SK-N-DZ (cell line): ENCODE data around the gene ABCB1.
A peak's percentile ranks its signal among the peaks of the same experiment; 100 is the strongest.
"Not testable (repeated sequence)": the region's sequence is repeated elsewhere in the genome, so short reads cannot be mapped to it uniquely, and the experiment has no call there.

ENCODE experiments used
- DNase-seq: peaks from one replicate; pipeline ENCODE4 v3.0.0-alpha.2; 2015; ENCODE audit warnings: low spot score

ABCB1 gene

DNA sequence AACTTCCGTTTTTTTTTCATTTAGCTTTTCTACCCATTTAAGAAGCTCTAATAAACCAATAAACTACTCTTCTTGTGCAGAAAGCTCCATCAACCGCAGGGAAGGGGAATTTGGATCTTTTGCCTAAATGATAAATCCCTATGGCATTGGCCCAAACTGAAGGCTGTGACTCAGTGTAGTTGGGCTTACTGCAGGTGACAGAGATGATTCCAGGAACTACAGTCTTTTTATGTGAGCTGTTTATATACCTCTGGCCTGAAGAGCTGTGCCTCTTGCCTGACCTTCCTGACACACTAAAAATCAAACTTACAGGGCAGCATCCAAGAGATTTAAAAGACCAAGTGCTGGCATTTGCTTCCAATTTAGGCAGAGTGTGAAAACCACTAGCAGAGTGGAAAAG, 25.2 kb downstream of the ABCB1 start:
- DNase-seq, result no peak

GRCh38 chr7:87574630-87575029, 26.1 kb downstream of the ABCB1 start:
- no peak for DNase-seq

DNA sequence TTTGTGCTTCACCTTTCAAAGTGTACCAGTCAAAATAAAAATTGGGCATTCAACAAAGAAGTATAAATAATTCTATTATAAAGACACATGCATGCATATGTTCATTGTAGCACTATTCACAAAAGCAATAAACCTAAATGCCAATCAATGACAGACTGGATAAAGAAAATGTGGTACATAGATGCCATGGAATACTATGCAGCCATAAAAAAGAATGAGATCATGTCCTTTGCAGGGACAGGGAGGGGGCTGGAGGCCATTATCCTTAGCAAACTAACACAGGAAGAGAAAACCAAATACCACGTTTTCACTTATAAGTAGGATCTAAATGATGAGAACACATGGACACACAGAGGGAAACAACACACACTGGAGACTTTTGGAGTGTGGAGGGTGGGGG, 28.2 kb downstream of the ABCB1 start:
- not testable (repeated sequence) for DNase-seq

DNA sequence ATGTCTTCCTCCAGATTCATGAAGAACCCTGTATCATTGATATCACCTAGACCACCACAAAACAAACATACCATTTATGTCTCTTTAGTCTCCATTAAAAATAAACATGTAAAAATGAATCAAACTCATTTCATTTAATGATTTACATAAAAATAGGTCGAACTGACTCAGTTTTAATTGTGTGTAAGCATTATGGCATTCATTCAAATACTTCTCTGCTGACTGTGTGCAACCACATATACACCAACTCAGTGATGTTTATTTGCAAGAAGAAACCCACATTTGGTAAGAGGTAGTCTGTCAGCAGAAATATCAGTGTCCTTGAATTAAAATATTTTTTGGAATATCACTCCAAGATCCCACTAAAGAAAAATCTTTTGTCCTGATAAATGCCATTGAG, 30.5 kb downstream of the ABCB1 start:
- no peak for DNase-seq

GRCh38 chr7:87567052-87567451, 33.6 kb downstream of the ABCB1 start:
- DNase-seq, result no peak

- no peak for DNase-seq
These were observed 34.3 kb downstream of the ABCB1 start for GRCh38 chr7:87566311-87566900.

DNA sequence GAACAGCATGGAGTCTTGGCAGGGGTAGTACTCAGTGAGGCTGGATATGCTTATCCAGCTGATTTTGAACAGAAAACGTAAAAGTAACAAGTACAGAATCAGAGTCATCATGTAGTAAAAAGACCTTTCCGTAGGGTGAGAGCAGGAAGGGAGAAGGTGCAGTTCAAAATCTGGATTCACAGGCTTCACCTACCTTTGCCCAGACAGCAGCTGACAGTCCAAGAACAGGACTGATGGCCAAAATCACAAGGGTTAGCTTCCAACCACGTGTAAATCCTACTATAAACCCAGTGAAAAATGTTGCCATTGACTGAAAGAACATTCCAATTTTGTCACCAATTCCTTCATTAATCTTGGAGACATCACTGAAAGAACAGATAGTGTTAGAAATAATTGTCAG, 34.8 kb downstream of the ABCB1 start:
- DNase-seq, result no peak

DNA sequence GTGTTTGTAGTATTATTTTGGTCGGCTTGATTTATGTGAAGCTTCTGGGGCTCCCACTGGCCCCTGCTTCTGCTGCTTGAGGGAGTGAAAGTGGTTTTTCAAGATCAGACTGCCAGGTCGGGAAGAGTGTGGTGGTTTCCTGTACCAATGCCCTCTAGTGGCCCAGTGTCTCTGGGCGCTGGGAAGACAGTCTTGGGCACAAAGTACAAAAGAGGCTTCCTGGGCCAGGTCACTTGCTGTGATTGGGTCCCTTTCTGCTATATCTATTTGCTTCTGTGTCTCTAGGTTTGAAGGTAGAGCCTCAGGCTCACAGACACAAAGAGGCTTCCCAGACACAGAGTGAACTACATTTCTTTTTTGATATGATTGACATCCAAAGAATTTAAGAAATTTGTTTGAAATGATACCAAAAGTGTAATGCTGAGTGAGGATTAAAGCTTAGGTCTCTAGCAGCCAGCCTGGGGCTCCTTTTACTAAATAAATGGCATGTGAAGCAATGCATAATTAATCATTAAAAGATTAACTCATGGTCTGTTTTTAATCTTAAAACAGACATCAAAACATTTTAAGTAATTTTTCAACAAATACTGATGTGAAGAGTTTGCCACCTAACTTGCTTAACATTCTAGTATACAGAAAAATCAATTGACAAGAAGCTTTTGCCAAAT, 36.3 kb downstream of the ABCB1 start:
- DNase-seq, result peak; percentile 2

GRCh38 chr7:87561702-87562101, 39.0 kb downstream of the ABCB1 start:
- no peak for DNase-seq

DNA sequence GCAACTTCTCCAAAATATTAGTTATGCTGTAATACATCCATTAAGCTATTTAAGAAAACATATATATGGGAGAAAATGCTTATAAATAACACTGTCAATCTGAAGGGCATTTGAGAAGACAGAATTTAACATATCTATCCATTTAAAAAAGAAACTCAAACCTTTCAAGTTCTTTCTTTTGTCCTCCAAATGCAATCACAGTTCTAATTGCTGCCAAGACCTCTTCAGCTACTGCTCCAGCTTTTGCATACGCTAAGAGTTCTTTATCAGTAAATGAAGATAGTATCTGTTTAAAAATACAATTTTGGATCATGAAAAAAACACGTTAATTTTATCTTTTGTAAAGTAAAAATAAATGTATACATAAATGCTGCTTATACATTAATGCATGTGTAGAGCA, 39.6 kb downstream of the ABCB1 start:
- DNase-seq, result no peak

DNA sequence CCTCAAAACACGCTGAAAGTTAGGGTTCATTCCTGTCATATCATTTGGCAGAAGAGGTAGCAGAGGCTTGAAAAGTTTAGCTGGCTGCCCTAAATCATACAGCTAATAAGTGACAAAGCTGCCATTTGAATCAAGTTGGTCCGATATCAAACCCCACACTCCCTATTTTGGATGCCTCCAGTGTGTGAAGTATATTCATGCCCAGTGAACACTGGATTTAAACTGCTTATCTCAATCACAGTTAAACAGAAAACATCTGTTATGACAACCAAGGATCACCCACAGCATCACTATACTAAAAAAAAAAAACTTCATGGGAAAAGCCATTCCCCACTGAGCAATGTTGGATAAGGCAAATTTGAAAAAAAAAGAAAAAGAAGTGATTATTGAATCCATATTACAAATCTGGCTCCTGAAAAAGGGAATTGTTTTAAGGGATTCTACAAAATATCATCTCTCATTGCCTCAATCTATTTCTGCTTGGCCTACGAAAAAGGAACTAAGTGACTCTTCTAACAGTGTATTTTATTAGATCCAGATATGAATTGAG, 48.3 kb downstream of the ABCB1 start:
- DNase-seq, result no peak

DNA sequence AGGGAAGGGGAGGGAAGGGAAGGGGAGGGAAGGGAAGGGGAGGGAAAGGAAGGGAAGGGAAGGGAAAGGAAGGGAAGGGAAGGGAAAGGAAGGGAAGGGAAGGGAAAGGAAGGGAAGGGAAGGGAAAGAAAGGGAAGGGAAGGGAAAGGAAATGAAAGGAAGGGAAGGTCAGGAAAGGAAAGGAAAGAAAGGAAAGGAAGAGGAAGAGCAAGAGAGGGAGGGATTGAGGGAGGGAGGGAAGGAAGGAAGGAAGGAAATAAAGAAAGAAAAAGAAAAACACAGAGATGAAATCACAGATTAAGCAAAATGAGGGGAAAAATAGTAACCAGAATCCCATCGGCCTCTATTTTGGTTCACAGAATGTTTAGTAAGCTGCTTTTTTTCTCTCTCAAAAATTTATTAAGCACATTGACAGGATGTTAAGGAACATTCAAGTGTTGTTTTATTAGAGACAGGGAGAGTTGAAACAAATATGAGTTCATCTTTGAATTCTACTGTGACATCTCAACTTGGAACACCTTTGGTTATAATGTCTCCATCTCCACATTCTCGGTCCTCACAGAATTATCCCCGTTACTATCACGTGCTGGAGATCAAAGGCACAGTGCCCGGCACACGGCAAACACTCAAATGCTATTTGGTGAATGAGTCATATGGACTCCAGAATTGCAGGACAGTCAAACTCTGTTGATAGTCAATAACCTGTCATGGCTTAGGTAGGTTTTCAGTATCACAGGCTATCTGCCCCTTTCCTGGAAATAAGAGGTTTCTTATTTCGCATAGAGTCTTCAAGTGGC, 52.4 kb downstream of the ABCB1 start:
- DNase-seq, result no peak

- DNase-seq, result no peak
These were observed 54.9 kb downstream of the ABCB1 start for GRCh38 chr7:87545760-87546159.

GRCh38 chr7:87543623-87544022, 57.1 kb downstream of the ABCB1 start:
- no peak for DNase-seq

- DNase-seq, result no peak
These were observed 59.0 kb downstream of the ABCB1 start for GRCh38 chr7:87541648-87542047.

GRCh38 chr7:87538052-87538451, 62.6 kb downstream of the ABCB1 start:
- DNase-seq, result no peak

DNA sequence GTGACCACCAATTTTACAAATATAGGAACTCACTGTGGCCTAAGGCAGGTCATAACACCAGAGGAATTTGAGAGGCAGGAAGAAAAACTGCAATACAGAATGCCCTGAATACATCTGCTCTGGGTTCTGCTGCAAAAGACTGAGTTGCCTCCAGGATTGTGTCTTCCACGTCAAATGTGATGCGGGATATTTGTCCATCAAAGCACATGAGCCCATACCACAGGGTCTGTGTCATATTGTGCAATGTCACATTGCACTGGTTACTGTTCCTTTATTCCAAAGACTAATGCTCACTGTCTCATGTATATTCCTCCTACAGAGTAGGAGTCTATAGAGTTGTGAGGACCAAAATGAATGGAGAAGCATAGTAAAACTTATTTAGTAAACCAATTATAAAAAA, 66.6 kb downstream of the ABCB1 start:
- DNase-seq, result no peak

GRCh38 chr7:87530126-87530525, 70.6 kb downstream of the ABCB1 start:
- DNase-seq, result no peak

- DNase-seq, result no peak
These were observed 72.0 kb downstream of the ABCB1 start for GRCh38 chr7:87528730-87529129.

DNA sequence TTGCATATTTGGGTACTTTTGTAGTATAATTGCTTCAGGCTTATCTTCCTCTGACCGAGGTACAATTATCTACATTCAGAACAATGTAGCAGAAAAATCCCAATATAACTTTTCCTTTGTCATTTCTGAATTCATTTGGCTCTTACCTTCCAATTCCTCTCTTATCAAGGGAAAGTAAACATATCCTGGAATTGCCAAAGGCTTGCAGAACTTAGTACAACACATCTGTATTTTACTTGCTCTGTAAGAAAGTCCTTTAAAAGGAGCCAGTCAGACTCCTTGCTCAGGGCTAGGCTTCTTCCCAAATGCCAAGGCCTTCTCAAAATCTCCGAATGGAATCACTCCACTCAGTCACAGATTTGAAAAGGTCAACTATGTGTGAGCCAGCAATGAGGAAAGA, 81.9 kb downstream of the ABCB1 start:
- no peak for DNase-seq

GRCh38 chr7:87517891-87518290, 82.8 kb downstream of the ABCB1 start:
- DNase-seq, result no peak

DNA sequence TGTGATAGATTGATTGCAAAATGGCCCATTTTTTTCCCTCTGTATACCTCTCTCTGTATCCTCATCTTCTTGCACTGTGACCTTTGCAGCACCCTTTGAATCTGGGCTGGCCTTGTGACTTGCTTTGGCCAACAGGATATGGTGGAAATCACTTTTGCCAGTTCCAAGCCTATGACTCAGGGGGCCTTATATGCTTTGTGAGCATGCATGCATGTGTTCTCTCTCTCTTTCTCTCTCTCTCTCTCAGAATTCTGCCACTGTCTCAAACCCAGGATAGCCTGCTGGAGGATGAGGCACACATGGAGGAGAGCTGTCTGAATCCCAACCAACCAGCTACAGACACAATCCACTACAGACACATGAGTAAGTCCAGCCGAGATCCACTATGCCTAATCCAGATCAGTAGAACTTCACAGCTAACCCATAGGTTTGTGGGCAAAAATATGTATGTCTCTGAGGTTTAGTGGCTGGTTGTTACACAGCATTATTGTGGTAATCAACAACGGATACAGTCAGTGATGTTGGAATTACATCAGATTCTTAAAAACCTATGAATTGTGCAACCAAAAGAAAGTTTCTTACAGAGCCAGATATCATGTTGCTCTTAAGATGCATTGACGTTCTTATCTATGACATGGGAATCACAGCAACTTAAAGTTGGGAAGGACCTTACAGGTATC, 83.4 kb downstream of the ABCB1 start:
- no peak for DNase-seq
